Activated CD4-positive, alpha-beta T cell treated with anti-CD3 and anti-CD28 coated beads, Interleukin-2, Interleukin-6, amounts not matched to agents 100 ng/mL and 50 ng/mL, durations not matched to agents 16 hours and 8 hours (primary cell): Measurements from ENCODE around the gene GTF2IRD1.

Experiments
- DNase-seq: peaks from one replicate; pipeline ENCODE4 v3.0.0-alpha.2; 2020

GTF2IRD1 gene

DNA sequence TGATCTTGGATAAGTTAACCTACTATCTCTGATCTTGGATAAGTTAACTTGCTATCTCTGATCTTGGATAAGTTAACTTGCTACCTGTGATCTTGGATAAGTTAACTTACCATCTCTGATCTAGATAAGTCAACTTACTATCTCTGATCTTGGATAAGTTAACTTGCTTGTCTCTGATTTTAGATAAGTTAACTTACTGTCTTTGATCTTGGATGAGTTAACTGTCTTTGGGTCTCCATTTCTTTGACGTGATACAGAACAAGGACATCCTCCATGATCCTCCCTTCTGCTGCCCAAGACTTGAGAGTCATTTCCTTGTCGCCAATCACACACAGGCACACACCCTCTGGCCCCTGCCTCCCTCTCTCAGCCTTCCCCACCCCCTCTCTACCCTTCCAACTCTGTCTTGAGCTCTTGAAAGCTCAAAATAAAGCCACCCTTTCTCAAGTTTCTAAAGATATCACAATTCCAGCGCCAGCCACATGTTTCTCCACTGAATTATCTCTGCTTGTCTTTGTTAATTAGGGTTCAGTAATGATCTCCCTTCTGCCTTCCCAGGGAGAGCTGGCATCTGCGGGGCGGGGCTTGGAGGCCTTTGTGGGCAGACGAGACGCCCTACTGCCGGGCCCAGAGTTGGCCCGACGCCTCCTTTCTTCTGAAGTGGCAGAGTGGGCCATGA is 118.7 kb downstream of the GTF2IRD1 start:
- DNase-seq, result no peak

DNA sequence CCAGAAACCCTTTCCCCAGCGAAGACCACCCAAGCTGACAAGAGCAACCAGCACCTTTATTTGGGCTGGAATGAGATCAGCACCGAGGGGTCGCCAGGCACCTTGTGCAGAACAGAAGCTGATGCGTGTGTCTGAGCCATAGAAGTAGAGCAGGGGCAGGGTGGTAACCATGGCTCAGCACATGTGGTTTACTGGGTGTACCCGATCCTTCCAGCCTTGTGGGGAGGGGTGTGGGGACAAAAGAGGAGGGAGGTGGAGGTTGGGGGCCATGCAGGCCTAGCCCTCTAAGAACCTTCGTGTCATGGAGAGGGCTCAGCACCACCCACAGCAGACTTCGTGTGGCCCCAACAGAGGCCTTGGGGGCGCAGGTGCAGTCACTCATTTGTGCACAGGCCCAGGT is 119.8 kb downstream of the GTF2IRD1 start:
- DNase-seq, result no peak

DNA sequence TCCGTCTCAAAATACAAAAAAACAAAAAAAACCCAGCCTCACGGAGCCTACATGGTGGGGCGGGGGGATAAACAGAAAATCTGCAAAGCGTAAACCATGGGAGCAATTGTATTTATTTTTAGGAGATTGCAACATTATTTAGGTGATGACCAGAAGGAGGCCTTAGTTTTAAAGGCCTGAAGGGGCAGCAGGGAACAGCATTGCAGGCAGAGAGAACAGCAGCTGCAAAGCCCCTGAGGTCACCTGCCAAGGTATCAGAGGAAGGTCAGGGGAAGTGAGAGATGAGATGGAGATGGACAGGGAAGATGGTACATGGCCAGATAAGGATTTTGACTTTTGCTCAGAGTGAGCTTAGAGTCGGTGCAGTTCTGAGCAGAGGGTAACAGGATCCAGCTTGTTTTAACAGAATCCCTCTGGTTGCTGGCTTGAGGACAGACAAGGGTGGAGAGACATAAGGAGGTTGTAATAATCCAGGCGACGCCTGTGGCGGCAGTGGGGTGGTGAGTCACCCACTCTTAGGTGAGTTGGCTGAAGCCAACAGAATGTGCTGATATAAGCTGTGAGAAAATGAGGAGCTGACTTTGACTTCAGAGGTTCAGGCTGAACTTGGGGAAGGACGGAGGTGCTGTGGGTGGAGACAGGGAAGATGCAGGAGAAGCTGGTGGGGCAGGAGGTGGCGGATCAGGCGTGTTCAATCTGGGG is 121.5 kb downstream of the GTF2IRD1 start:
- peak; percentile 8 for DNase-seq

DNA sequence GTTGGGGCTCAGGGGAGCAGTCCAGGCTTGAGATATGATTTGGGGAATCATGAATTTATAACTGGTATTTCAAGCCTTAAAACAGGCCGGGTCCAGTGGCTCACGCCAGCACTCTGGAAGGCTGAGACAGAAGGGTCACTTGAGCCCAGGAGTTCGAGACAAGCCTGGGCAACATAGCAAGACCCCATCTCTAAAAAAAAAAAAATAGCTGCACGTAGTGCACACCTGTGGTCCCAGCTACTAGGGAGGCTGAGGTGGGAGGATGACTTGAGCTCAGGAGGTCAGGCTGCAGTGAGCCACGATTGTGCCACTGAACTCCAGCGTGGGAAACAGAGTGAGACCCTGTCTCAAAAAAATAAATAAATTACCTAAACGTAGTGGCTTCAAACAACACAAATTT is 122.1 kb downstream of the GTF2IRD1 start:
- no peak for DNase-seq

GRCh38 chr7:74579800-74580685 is 126.3 kb downstream of the GTF2IRD1 start:
- DNase-seq, result no peak

DNA sequence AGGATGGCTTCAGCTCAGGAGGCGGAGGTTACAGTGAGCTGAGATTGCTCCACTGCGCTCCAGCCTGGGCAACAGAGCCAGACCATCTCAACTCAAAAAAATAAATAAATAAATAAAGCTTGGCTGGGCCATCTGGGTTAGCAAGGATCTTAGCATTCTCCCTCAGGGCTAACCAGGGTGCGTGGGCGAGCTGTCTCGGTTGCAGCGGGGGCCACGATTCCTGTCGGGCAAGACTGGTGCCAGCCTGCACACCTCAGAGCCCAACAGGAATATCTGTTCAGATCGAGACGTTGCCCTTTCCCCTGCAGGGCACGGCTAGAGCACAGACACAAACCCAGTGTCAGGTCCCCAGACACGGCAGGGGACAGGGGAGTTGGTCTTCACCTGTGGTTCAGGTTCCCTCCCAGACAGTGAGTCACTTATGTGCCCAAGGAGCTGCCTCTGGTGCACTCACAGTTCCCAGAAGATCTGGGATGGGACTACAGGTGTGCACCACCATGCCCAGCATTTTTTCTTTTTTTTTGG is 128.3 kb downstream of the GTF2IRD1 start:
- DNase-seq, result no peak

DNA sequence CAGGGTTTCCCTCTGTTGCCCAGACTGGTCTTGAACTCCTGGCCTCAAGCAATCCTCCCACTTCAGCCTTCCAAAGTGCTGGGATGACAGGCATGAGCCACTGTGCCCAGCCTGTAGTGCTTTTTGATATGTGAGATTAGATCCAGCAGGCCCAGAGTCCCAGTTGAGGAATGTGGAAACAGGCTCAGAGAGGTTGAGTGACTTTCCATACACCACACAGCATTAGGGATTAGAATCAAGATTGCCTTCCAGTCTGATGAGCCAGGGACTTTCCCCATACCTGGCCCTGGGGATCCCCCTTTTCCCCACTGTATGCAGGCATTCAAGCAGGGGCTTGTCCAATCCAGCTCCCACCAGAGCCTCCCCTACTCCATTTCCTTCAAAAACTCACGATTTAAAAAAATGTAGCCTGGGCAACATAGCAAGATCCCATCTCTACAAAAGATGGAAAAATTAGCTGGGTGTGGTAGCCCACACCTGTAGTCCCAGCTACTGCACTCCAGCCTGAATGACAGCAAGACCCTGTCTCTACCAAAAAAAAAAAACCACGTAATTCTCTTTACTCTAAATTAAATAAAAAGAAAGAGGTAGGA is 128.8 kb downstream of the GTF2IRD1 start:
- no peak for DNase-seq

DNA sequence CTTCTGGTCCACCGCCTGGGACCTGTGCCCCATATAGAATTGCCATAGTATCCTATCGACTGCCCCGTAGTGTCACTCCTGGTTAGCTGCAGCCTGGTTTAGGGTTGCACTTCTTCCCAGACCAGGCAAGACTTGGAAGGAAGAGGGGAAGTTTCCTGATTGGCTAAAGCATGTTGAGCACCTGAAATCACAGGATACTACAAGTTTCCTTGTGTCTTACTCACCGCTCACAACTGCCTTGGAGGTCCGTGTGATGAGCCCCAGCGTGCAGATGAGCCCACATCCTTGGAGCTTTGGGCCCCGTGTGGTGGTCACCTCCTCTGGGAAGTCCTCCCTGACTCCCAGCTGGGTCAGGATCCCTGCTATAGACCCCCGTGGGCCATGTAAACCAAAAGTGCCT is 129.9 kb downstream of the GTF2IRD1 start:
- DNase-seq, result no peak

- no peak for DNase-seq
Measured at GRCh38 chr7:74584160-74584954, 130.7 kb downstream of the GTF2IRD1 start.

DNA sequence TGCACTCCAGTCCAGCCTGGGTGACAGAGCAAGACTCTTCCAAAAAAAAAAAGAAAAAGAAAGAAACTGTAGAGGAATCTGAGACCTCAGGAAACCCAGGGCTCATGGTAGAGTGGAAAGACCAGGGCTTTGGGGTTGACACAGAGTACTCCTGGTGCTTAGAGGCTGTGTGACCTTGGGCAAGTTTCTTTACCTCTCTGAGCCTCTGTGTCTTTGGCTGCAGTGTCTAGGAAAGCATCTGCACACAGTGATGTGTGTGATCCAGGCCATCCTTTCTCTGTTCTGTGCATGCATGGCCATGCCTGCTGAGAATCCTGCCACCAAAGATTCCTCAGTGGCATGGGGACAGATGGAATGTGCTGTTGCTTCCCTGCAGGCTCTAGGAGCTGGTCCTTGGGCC is 132.1 kb downstream of the GTF2IRD1 start:
- DNase-seq, result no peak

DNA sequence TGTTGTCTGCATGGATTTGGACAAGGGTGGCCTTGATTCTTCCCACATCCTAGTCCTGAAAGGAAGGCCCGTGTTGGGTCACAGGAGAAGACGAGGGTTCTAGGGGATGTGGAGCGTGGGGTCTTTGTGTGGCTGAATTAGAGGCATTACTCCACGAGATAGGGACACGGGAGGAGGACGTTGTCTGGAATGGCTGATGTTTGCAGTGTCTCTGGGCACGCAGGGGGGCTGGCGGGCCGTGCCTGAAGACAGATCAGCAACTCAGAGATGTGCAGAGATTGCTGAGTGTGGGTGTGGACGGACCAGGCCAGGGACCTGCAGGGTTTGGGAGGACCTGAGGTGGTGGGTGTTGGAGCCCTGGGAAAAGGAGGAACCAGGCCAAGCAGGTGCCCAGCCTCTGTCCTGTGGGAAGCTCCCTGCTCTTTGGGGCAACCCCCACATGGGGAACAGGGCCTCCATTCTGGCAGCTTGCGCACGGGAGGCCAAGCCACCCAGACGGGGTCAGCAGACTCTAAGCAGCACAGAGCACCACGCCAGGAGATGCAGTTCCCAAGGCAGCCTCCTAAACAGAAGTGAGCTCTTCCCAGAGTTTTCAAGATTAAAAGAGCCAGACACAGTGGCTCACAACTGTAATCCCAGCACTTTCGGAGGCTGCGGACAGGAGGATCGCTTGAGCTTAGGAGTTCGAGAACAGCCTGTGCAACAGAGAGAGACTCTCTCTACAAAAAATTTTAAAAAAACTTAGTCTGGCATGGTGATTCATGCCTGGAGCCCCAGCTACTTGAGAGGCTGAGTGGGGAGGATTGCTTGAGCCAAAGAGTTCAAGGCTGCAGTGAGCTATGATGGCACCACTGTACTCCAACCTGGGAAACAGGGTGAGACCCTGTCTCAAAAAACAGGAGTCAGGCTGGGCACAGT is 132.8 kb downstream of the GTF2IRD1 start:
- no peak for DNase-seq

- DNase-seq, result no peak
Measured at GRCh38 chr7:74587435-74588126, 133.9 kb downstream of the GTF2IRD1 start.

- DNase-seq, result no peak
Measured at GRCh38 chr7:74590813-74591212, 137.1 kb downstream of the GTF2IRD1 start.

DNA sequence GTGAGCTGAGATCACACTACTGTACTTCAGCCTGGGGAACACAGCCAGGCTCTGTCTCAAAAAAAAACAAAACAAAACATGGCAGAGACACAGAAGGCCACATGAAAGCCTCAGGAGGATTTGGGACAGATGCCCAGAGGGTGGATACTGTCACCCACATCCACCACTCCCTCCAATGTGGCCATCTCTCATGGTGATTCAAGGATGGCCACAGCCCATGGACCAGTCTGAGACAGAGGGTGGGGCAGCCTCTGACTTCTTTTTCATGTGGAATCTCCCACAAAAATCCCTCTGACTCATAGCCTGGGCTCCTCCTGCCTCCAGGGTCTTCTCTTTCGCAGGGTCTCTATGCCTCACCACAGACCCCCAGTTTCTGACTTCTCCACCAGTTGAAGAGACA is 144.9 kb downstream of the GTF2IRD1 start:
- no peak for DNase-seq

- DNase-seq, result peak; percentile 50
Measured at GRCh38 chr7:74599244-74599643, 145.5 kb downstream of the GTF2IRD1 start.

DNA sequence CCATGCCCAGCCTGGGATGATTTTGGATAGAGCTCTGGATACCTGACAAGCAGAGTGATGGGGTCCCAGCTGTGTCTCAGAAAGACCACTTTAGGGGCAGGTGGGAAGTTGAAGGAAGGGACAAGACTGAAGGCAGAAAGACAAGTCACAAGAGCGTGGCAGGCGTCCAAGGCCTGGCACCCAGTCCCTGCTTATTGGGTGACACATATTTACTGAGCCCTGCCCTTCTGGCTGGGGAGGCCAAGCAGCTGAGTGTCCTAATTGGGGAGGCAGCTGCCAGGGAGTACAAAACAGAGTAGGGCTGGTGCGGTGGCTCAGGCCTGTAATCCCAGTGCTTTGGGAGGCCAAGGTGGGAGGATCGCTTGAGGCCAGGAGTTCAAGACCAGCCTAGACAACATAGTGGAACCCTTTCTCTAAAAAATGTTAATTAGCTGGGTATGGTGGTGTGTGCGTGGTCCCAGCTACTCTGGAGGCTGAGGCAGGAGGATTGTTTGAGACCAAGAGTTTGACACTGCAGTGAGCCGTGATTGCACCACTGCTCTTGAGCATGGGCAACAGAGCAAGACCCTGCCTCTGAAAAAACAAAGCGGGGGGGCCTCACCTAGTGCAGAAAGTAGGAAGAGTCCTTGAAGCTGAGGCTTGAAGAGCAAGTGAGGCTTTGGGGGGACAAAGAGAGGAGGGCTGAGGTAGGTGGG is 150.8 kb downstream of the GTF2IRD1 start:
- DNase-seq, result no peak

- peak; percentile 40 for DNase-seq
Measured at GRCh38 chr7:74606101-74606908, 152.6 kb downstream of the GTF2IRD1 start.

- DNase-seq, result no peak
Measured at GRCh38 chr7:74606909-74607510, 153.3 kb downstream of the GTF2IRD1 start.
